ENCODE results near the gene RPF1.

GRCh38 chr1:84496498-84496897 lies 17.4 kb downstream of the RPF1 start:
- TF ChIP-seq, protein P1, sequence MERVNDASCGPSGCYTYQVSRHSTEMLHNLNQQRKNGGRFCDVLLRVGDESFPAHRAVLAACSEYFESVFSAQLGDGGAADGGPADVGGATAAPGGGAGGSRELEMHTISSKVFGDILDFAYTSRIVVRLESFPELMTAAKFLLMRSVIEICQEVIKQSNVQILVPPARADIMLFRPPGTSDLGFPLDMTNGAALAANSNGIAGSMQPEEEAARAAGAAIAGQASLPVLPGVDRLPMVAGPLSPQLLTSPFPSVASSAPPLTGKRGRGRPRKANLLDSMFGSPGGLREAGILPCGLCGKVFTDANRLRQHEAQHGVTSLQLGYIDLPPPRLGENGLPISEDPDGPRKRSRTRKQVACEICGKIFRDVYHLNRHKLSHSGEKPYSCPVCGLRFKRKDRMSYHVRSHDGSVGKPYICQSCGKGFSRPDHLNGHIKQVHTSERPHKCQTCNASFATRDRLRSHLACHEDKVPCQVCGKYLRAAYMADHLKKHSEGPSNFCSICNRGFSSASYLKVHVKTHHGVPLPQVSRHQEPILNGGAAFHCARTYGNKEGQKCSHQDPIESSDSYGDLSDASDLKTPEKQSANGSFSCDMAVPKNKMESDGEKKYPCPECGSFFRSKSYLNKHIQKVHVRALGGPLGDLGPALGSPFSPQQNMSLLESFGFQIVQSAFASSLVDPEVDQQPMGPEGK (CRISPR knock-in tag; IDR thresholded peaks at IDR 0.05; ENCODE audit: borderline replicate concordance): no peak
- TF ChIP-seq PPARA (CRISPR knock-in tag; IDR thresholded peaks at IDR 0.05; ENCODE audit: borderline replicate concordance) (no peak), BACH2 (CRISPR knock-in tag; IDR thresholded peaks at IDR 0.05; ENCODE audit: borderline replicate concordance) (no peak), RARB (CRISPR knock-in tag; IDR thresholded peaks at IDR 0.05) (no peak), TOX (CRISPR knock-in tag; IDR thresholded peaks at IDR 0.05; ENCODE audit: borderline replicate concordance) (no peak)
